Right hindlimb (tissue), 1 donor: ENCODE results near the gene MOGAT3.

Experiments used
- DNase-seq: peaks from one replicate; pipeline ENCODE4 v3.0.0-alpha.2; 2018

MOGAT3 gene

GRCh38 chr7:101156866-101157589 lies 43.8 kb downstream of the MOGAT3 start:
- DNase-seq = no peak

- DNase-seq = no peak
Measured at GRCh38 chr7:101156277-101156676, 44.6 kb downstream of the MOGAT3 start.

GRCh38 chr7:101155303-101155702 lies 45.5 kb downstream of the MOGAT3 start:
- no peak for DNase-seq

GRCh38 chr7:101154693-101155102 lies 46.1 kb downstream of the MOGAT3 start:
- no peak for DNase-seq

- DNase-seq = peak; percentile 97
Measured at GRCh38 chr7:101153969-101154692, 46.7 kb downstream of the MOGAT3 start, which contains the start of gene AP1S1. Gene AP1S1 (plus strand): TSS chr7:101154476. CDS start chr7:101154515, 39 bp downstream.

GRCh38 chr7:101151908-101152651 lies 48.8 kb downstream of the MOGAT3 start:
- DNase-seq = no peak
